HG03159 (cell line): Measurements from ENCODE around the gene PCDHB8.
"Not testable (repeated sequence)": the region's sequence is repeated elsewhere in the genome, so short reads cannot be mapped to it uniquely, and the experiment has no call there.

Source experiments
- ATAC-seq: cut with Tn5 transposase; IDR thresholded peaks from one replicate; pipeline ENCODE4 v1.9.1; 2021; ENCODE audit warnings: mild to moderate bottlenecking, moderate library complexity; ENCODE audit not compliant: unreplicated experiment

PCDHB8 gene

GRCh38 chr5:141177577-141178191, at the start of gene PCDHB8:
PCDHB8 (plus strand) TSS chr5:141177790; CDS start chr5:141178035, 245 bp downstream.
- not testable (repeated sequence) for ATAC-seq

- no peak for ATAC-seq
Observed at GRCh38 chr5:141135030-141135717, 42.4 kb upstream of the PCDHB8 start, which contains the start of gene PCDHB5. PCDHB5 (plus strand) TSS chr5:141135206; CDS start chr5:141135435, 229 bp downstream.

GRCh38 chr5:141135718-141136266, 41.8 kb upstream of the PCDHB8 start:
- ATAC-seq, result no peak

- ATAC-seq, result not testable (repeated sequence)
Observed at GRCh38 chr5:141137346-141137745, 40.2 kb upstream of the PCDHB8 start.

- ATAC-seq, result no peak
Observed at GRCh38 chr5:141149812-141150211, 27.8 kb upstream of the PCDHB8 start, which contains the start of gene PCDHB6. PCDHB6 (plus strand) TSS chr5:141150057; CDS start chr5:141150258, 201 bp downstream.

- ATAC-seq, result no peak
Observed at GRCh38 chr5:141150224-141150992, 27.2 kb upstream of the PCDHB8 start.

- ATAC-seq, result no peak
Observed at GRCh38 chr5:141150993-141151325, 26.6 kb upstream of the PCDHB8 start.

GRCh38 chr5:141151632-141152031, 26.0 kb upstream of the PCDHB8 start:
- ATAC-seq, result not testable (repeated sequence)

GRCh38 chr5:141152096-141152495, 25.5 kb upstream of the PCDHB8 start:
- not testable (repeated sequence) for ATAC-seq

- ATAC-seq, result no peak
Observed at GRCh38 chr5:141155540-141156374, 21.8 kb upstream of the PCDHB8 start.

- not testable (repeated sequence) for ATAC-seq
Observed at GRCh38 chr5:141157356-141157755, 20.2 kb upstream of the PCDHB8 start.

GRCh38 chr5:141157901-141158300, 19.7 kb upstream of the PCDHB8 start:
- ATAC-seq, result not testable (repeated sequence)

GRCh38 chr5:141172381-141173204, 5.0 kb upstream of the PCDHB8 start, which contains the start of gene PCDHB7:
PCDHB7 (plus strand) TSS chr5:141172644; CDS start chr5:141172836, 192 bp downstream.
- ATAC-seq, result no peak

GRCh38 chr5:141174291-141175104, 3.1 kb upstream of the PCDHB8 start:
- not testable (repeated sequence) for ATAC-seq

- no peak for ATAC-seq
Observed at GRCh38 chr5:141175933-141176332, 1.7 kb upstream of the PCDHB8 start.

- not testable (repeated sequence) for ATAC-seq
Observed at GRCh38 chr5:141179371-141179770, 1.8 kb downstream of the PCDHB8 start.

GRCh38 chr5:141179876-141180275, 2.3 kb downstream of the PCDHB8 start:
- ATAC-seq, result not testable (repeated sequence)

- no peak for ATAC-seq
Observed at GRCh38 chr5:141180313-141180712, 2.7 kb downstream of the PCDHB8 start.
